Neural progenitor cell (in vitro differentiated cells): ENCODE measurements around the gene MACROD2.

ENCODE experiments used
- EZH2 ChIP-seq: fragments of 200-600 bp; sonication (generic); IDR thresholded peaks from 2 replicates; pipeline ENCODE4 v1.6.1; 2017; ENCODE audit warnings: antibody characterized with exemption, mild to moderate bottlenecking, moderate library complexity
- TF ChIP-seq, protein P1 (sequence below): fragments of 200-600 bp; sonication (generic); IDR thresholded peaks from 2 replicates; pipeline ENCODE4 v1.5.1; 2017; ENCODE audit warnings: antibody characterized with exemption, mild to moderate bottlenecking

- TF ChIP-seq, protein P1, sequence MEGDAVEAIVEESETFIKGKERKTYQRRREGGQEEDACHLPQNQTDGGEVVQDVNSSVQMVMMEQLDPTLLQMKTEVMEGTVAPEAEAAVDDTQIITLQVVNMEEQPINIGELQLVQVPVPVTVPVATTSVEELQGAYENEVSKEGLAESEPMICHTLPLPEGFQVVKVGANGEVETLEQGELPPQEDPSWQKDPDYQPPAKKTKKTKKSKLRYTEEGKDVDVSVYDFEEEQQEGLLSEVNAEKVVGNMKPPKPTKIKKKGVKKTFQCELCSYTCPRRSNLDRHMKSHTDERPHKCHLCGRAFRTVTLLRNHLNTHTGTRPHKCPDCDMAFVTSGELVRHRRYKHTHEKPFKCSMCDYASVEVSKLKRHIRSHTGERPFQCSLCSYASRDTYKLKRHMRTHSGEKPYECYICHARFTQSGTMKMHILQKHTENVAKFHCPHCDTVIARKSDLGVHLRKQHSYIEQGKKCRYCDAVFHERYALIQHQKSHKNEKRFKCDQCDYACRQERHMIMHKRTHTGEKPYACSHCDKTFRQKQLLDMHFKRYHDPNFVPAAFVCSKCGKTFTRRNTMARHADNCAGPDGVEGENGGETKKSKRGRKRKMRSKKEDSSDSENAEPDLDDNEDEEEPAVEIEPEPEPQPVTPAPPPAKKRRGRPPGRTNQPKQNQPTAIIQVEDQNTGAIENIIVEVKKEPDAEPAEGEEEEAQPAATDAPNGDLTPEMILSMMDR: no peak
- TF ChIP-seq EZH2: no peak
Observed at GRCh38 chr20:15447549-15447948, 1452.2 kb downstream of the MACROD2 start.
